ENCODE measurements around the gene NELL1.
"Not testable (repeated sequence)": the region's sequence is repeated elsewhere in the genome, so short reads cannot be mapped to it uniquely, and the experiment has no call there.

Gene NELL1

DNA sequence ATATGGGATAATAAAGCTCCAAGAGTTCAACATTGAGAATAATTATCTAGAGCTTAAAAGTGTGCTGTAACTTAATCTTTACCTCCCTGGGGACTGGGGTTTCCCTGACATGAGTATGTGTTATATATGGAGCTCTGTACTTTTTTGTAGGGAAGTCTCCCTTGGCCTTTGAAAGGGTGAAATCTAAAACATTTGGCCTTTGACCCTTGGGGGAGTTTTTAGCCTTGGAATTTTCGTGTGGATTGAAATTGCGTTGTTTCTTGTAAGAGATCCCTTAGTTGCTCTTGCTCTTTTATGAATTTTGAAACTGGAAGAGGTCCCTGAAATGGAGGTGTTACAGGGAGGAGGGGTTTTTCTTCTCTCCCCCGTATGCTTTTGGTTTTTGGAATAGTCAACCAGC lies 450.0 kb downstream of the NELL1 start:
- TF ChIP-seq, protein P1, sequence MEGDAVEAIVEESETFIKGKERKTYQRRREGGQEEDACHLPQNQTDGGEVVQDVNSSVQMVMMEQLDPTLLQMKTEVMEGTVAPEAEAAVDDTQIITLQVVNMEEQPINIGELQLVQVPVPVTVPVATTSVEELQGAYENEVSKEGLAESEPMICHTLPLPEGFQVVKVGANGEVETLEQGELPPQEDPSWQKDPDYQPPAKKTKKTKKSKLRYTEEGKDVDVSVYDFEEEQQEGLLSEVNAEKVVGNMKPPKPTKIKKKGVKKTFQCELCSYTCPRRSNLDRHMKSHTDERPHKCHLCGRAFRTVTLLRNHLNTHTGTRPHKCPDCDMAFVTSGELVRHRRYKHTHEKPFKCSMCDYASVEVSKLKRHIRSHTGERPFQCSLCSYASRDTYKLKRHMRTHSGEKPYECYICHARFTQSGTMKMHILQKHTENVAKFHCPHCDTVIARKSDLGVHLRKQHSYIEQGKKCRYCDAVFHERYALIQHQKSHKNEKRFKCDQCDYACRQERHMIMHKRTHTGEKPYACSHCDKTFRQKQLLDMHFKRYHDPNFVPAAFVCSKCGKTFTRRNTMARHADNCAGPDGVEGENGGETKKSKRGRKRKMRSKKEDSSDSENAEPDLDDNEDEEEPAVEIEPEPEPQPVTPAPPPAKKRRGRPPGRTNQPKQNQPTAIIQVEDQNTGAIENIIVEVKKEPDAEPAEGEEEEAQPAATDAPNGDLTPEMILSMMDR (IDR thresholded peaks at IDR 0.05), result no peak
- no peak for DNase-seq (ENCODE audit: low spot score)
- Histone ChIP-seq H3K4me3 (no peak overlapping the region), H3K27ac (no peak overlapping the region)

DNA sequence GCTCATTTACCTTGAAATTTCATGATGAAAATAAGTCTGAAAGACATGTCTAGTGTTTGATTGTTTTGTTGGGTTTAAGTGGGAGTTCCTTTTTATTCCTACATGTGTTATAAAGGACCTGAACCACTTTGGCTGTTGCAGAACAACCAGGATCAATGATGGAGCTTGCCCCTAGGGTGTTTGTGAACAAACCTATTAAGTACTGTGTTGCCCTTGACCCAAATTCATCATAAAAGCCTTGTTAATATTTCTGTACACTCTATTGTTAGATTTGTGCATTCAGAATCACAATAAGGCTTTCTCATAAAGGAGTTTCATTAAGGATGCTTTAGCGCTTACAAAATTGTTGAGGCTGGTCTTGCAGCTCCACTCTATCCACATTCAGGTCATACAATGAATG lies 452.6 kb downstream of the NELL1 start:
- Histone ChIP-seq H3K27ac (no peak overlapping the region), H3K4me3 (no peak overlapping the region)
- DNase-seq (ENCODE audit: low spot score), result no peak
- TF ChIP-seq, protein P1 (IDR thresholded peaks at IDR 0.05), result no peak

DNA sequence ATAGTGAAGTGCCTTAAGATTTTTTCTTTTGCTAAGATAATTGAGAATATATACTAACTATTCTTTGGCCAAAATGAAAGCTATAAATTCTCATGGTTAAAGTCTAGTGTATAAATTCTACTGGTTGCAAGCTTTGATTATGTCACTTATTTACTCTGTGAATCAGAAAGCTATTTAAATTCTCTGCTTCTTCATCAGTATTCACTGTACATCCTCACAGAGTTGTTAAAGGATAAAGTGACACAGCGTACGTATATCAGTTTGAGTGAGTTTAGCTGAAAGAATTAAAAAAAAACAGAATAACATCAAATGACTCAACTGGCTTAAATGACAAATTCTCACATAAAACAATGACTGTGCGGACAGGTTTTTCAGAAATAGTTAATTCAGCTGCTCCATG lies 453.1 kb downstream of the NELL1 start:
- H3K4me3 ChIP-seq, result no peak overlapping the region
- TF ChIP-seq, protein P1 (IDR thresholded peaks at IDR 0.05), result no peak
- DNase-seq (ENCODE audit: low spot score), result no peak
- no peak overlapping the region for H3K27ac ChIP-seq

DNA sequence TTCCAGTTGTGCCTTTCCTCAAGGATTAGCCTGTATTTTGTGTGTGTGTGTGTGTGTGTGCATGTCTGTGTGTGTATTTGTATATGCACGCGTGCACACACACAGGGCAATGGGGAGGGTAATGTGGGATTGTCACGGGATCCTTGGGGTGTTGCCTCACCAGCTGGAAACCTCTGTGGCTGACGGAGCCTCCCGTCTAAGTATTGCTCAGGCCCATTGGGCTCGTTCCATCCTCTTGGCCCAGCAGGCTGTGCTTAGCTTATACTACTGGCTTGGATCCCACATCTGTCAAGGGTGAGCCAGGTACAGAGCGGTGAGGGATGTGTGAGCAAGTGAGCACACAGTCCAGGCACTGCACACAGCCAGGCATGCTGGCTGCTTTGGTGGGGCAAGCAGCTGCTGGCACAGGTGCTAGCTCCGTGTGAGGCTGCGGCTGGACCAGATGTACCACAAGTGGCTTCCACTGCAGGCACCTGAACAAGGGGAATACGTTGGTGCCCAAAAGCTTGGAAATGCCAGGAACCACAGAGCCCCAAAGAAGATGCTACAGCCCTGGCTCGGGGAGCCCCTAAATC lies 462.8 kb downstream of the NELL1 start:
- TF ChIP-seq, protein P1 (IDR thresholded peaks at IDR 0.05), result no peak
- Histone ChIP-seq H3K4me3 (no peak overlapping the region), H3K27ac (no peak overlapping the region)
- no peak for DNase-seq (ENCODE audit: low spot score)

DNA sequence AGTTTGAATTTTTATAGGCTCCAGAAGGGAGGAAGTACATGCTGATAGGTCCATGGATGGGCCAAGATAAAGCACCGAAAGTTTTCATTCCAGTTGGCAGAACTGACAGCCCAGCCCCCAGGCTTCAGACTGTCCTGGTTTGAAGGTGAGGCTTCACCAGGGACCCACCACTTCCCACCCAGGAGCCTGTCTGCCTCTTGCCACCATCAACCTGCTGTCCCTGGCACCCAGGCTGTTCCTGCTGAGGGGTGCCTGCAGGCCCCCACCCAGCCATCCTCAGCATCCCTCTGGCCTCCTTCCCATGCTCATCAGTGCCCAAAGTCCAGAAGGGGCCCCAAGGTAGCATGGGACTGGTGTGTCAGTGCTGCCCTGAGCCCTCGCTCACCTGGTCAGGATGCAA lies 463.9 kb downstream of the NELL1 start:
- no peak for DNase-seq (ENCODE audit: low spot score)
- Histone ChIP-seq H3K27ac (no peak overlapping the region), H3K4me3 (no peak overlapping the region)
- TF ChIP-seq, protein P1 (IDR thresholded peaks at IDR 0.05), result no peak

DNA sequence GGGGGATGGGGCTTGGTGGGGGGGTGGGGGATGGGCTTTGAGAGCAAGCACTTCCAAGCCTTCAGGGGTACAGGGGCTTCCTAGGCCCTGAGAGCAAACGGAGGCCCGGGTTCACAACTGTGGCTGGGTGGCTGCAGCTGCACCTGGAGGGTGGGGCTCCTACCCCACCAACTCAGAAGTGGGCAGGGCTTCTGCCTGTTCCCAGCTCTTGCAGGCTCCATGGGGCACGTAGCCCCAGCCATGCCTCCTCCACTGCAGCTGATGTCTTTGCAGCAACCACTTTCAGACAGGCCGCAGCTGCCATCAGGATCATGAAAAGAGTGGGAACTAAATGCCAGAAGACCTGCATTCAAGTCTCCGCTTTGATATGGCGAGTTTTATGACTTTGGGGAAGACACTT lies 464.3 kb downstream of the NELL1 start:
- no peak for DNase-seq (ENCODE audit: low spot score)
- Histone ChIP-seq H3K4me3 (no peak overlapping the region), H3K27ac (no peak overlapping the region)
- TF ChIP-seq, protein P1 (IDR thresholded peaks at IDR 0.05), result no peak

DNA sequence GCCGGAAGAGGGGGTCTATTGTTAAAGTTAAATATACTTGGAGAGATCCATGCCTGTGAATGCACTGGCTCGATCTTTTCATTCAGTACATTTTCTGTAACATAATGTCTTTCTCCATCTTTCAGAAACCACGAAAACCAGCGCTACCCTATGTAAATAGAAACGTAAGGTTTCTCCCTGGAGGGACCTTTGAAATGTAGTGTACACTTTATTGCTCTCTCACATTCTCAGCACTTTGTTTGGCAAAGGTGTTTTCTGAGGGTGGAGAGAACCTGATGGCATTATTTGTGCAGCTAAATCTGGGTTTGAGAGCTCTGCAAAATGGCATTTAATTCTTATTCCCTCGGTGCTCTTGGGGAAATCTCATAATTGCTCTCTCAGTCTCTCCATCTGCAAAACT lies 468.4 kb downstream of the NELL1 start:
- H3K27ac ChIP-seq, result no peak overlapping the region
- no peak overlapping the region for H3K4me3 ChIP-seq
- TF ChIP-seq, protein P1 (IDR thresholded peaks at IDR 0.05), result no peak
- no peak for DNase-seq (ENCODE audit: low spot score)

DNA sequence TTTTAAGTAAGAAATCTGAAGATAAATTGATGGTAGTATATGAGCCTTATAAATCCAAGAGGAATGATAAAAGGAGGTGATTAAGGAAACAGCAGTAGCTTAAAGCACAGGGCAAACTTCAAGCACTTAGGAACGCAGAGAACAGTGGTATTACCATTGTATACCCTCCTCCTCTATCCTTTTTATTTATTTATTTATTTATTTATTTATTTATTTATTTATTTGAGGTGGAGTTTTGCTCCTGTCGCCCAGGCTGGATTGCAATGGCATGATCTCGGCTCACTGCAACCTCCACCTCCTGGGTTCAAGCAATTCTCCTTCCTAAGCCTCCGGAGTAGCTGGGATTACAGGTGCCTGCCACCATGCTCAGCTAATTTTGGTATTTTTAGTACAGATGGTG lies 472.2 kb downstream of the NELL1 start:
- H3K27ac ChIP-seq; DNase-seq (ENCODE audit: low spot score); H3K4me3 ChIP-seq: not testable (repeated sequence)

All from coronary artery (tissue), 2 donors.